Panc1 (cell line): Measurements from ENCODE around the gene ZNF451. TPM values are rescaled to one million over a fixed set of nuclear protein-coding genes. Genes with fewer than 3 reads are reported as not detected.
A peak's percentile ranks its signal among the peaks of the same experiment; 100 is the strongest.

Experiments
- ATAC-seq: fragments of 200-7000 bp; cut with Tn5 transposase; 2 replicates; pipeline ENCODE4 v1.9.1; 2020; ENCODE audit warnings: mild to moderate bottlenecking, moderate library complexity
- BruUV-seq: library from RNA; stranded (reverse); fragments of 400-500 nt; replicated peaks from 2 replicates; lab custom pipeline; 2021; lab: Mats Ljungman, UMichigan
- CTCF ChIA-PET: fragments of 300-600 bp; sonication (Branson Sonifier 250); formaldehyde crosslinking; loops from one replicate; lab custom pipeline; 2022; ENCODE audit warnings: antibody characterized with exemption; lab: Charles Lee
- POLR2A ChIA-PET: fragments of 300-600 bp; sonication (Branson Sonifier 250); formaldehyde crosslinking; loops from one replicate; lab custom pipeline; 2022; ENCODE audit warnings: antibody characterized with exemption; lab: Charles Lee
- DNase-seq: peaks from one replicate; pipeline ENCODE4 v3.0.0-alpha.2; 2010; ENCODE audit warnings: low read depth, low spot score
- H3K27ac ChIP-seq: 2 replicates; pipeline ENCODE4 v1.5.1; 2011; ENCODE audit warnings: mild to moderate bottlenecking, low read length, inconsistent platforms
- H3K27me3 ChIP-seq: fragments of 200-500 bp; sonication (Bioruptor generic); 2 replicates; pipeline ENCODE4 v1.6.0; 2014; ENCODE audit warnings: low read length, inconsistent platforms; ENCODE audit not compliant: control insufficient read depth, insufficient read depth
- H3K36me3 ChIP-seq: fragments of 200-500 bp; sonication (Bioruptor generic); 2 replicates; pipeline ENCODE4 v1.5.1; 2014; ENCODE audit warnings: inconsistent platforms, mild to moderate bottlenecking, low read length, moderate library complexity; ENCODE audit not compliant: control insufficient read depth, insufficient read depth
- H3K4me1 ChIP-seq: 2 replicates; pipeline ENCODE4 v1.5.1; 2011; ENCODE audit warnings: inconsistent platforms, mild to moderate bottlenecking, low read length, moderate library complexity; ENCODE audit not compliant: control insufficient read depth, insufficient read depth
- H3K4me3 ChIP-seq, 2 experiments: 2 replicates each; pipeline ENCODE4 v1.5.1; 2011 to 2012; ENCODE audit warnings: low read depth in 2 of 2, low read length in 2 of 2, mild to moderate bottlenecking in 2 of 2, inconsistent platforms in 1 of 2, moderate library complexity in 1 of 2
- H3K9me3 ChIP-seq: fragments of 200-500 bp; sonication (Bioruptor generic); 2 replicates; pipeline ENCODE4 v1.5.1; 2014; ENCODE audit warnings: low read depth, mild to moderate bottlenecking, inconsistent platforms, low read length, moderate library complexity; ENCODE audit not compliant: control insufficient read depth, insufficient read depth
- POLR2AphosphoS5 ChIP-seq: IDR thresholded peaks from 2 replicates; pipeline ENCODE4 v1.6.1; 2012; ENCODE audit warnings: mild to moderate bottlenecking, low read depth, low read length, moderate library complexity
- SIN3A ChIP-seq: IDR thresholded peaks from 2 replicates; pipeline ENCODE4 v1.6.1; 2012; ENCODE audit warnings: low read depth, mild to moderate bottlenecking, low read length, moderate library complexity, borderline replicate concordance; ENCODE audit not compliant: insufficient read depth
- TCF7L2 ChIP-seq: IDR thresholded peaks from 2 replicates; pipeline ENCODE4 v1.6.1; 2011; ENCODE audit warnings: mild to moderate bottlenecking, low read depth, low read length, inconsistent platforms
- in situ Hi-C: cut with HindIII; loops from 2 replicates; pipeline ENCODE4 v1.10.0; 2016; ENCODE audit warnings: low sequenced_read_pairs, low pct_unique_long_range_greater_than_20kb
- intact Hi-C: fragments of 100-400 bp; cut with micrococcal nuclease; formaldehyde crosslinking; loops from one replicate; pipeline ENCODE4 v1.10.0; 2022; ENCODE audit not compliant: unreplicated experiment
- total RNA-seq: library from RNA; stranded (reverse); gene quantifications from one replicate; pipeline ENCODE4 v1.2.1, GENCODE V29; 2021; ENCODE audit not compliant: unreplicated experiment
- TF ChIP-seq, protein P1 (sequence below), 2 experiments: IDR thresholded peaks; 2 replicates each; pipeline ENCODE4 v1.6.1; 2011 to 2012; ENCODE audit warnings: low read depth in 2 of 2, control low read depth in 1 of 2, low read length in 1 of 2, mild to moderate bottlenecking in 1 of 2, moderate library complexity in 1 of 2; ENCODE audit not compliant: insufficient read depth in 1 of 2
- TF ChIP-seq, protein P2 (sequence below): fragments of 450-650 bp; IDR thresholded peaks from 2 replicates; pipeline ENCODE4 v1.5.1; 2017; ENCODE audit warnings: mild to moderate bottlenecking

ZNF451 gene
- total RNA-seq, 1 experiment from 2014 or later: 71.1 TPM

DNA sequence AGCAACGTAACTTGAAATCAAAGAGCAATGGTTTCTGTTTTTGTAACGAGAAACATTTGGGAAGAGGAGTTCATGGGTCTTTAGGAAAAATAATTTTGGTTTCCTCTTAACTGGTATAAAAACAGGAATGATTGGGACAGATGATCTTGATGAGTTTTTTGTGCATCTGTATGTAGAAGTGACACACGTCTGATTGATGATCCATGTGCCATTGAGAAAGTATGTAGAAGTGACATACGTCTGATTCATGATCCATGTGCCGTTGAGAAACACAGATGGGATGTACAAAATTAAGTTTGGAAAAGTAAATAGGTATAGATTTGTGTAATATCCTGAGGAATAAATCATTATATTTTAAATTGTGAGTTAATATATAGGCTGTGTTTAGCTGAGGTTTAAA lies 41.4 kb upstream of the ZNF451 start:
- Histone ChIP-seq H3K4me3 (0 out of 4 replicates have a peak overlapping the region, but pooled peaks of 1 of the 2 experiments have one; percentile 1), H3K9me3 (no peaks in the 10 kb centered on the region), H3K27ac (peak overlapping the region; percentile 12; the same call in 1 of the 2 replicates), H3K4me1 (peaks cover 6% of the 10 kb centered on the region), H3K36me3 (peaks cover 32% of the 10 kb centered on the region), H3K27me3 (no peaks in the 10 kb centered on the region)
- no peak for DNase-seq
- no TSS peak for BruUV-seq
- intact Hi-C loops: no loop called here
- no peak for ATAC-seq
- in situ Hi-C loops: no loop called here
- TF ChIP-seq, protein P1, sequence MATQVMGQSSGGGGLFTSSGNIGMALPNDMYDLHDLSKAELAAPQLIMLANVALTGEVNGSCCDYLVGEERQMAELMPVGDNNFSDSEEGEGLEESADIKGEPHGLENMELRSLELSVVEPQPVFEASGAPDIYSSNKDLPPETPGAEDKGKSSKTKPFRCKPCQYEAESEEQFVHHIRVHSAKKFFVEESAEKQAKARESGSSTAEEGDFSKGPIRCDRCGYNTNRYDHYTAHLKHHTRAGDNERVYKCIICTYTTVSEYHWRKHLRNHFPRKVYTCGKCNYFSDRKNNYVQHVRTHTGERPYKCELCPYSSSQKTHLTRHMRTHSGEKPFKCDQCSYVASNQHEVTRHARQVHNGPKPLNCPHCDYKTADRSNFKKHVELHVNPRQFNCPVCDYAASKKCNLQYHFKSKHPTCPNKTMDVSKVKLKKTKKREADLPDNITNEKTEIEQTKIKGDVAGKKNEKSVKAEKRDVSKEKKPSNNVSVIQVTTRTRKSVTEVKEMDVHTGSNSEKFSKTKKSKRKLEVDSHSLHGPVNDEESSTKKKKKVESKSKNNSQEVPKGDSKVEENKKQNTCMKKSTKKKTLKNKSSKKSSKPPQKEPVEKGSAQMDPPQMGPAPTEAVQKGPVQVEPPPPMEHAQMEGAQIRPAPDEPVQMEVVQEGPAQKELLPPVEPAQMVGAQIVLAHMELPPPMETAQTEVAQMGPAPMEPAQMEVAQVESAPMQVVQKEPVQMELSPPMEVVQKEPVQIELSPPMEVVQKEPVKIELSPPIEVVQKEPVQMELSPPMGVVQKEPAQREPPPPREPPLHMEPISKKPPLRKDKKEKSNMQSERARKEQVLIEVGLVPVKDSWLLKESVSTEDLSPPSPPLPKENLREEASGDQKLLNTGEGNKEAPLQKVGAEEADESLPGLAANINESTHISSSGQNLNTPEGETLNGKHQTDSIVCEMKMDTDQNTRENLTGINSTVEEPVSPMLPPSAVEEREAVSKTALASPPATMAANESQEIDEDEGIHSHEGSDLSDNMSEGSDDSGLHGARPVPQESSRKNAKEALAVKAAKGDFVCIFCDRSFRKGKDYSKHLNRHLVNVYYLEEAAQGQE (IDR thresholded peaks at IDR 0.05; ENCODE audit: insufficient read depth in 1 of 2, low read depth in 2 of 2, low read length in 1 of 2): no peak
- TF ChIP-seq, protein P2, sequence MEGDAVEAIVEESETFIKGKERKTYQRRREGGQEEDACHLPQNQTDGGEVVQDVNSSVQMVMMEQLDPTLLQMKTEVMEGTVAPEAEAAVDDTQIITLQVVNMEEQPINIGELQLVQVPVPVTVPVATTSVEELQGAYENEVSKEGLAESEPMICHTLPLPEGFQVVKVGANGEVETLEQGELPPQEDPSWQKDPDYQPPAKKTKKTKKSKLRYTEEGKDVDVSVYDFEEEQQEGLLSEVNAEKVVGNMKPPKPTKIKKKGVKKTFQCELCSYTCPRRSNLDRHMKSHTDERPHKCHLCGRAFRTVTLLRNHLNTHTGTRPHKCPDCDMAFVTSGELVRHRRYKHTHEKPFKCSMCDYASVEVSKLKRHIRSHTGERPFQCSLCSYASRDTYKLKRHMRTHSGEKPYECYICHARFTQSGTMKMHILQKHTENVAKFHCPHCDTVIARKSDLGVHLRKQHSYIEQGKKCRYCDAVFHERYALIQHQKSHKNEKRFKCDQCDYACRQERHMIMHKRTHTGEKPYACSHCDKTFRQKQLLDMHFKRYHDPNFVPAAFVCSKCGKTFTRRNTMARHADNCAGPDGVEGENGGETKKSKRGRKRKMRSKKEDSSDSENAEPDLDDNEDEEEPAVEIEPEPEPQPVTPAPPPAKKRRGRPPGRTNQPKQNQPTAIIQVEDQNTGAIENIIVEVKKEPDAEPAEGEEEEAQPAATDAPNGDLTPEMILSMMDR: no peak
- TF ChIP-seq TCF7L2: no peak
- TF ChIP-seq POLR2AphosphoS5: no peak
- no peak for TF ChIP-seq SIN3A
- CTCF ChIA-PET: no interaction called here
- POLR2A ChIA-PET: no interaction called here

DNA sequence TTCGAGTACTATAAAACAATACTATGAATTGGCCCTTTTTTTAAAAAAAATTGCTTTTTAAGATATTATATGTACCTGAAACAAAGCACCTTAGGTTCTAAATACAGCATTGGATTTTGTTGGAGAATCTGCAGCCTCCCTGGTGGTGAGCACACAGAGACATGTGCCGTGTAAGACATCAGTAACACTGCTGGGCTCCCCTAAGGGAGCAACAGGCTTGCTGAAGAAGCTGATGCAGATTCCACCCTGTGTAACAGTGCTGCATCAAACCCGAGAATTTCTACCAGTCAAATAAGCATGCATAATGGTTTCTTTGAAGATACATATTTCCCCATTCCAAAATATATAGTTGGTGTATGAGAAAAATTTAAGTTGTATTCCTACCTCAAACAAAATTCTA lies 26.1 kb upstream of the ZNF451 start:
- in situ Hi-C loops: no loop called here
- no peaks in the 10 kb centered on the region for H3K9me3 ChIP-seq
- POLR2A ChIA-PET: no interaction called here
- CTCF ChIA-PET: no interaction called here
- intact Hi-C loops: no loop called here
- no TSS peak for BruUV-seq
- H3K4me1 ChIP-seq: no peaks in the 10 kb centered on the region
- no peak for TF ChIP-seq SIN3A
- TF ChIP-seq, protein P2: no peak
- TF ChIP-seq, protein P1 (IDR thresholded peaks at IDR 0.05; ENCODE audit: insufficient read depth in 1 of 2, low read depth in 2 of 2, low read length in 1 of 2): no peak
- no peak for TF ChIP-seq TCF7L2
- TF ChIP-seq POLR2AphosphoS5: no peak
- no peak overlapping the region for H3K27ac ChIP-seq
- no peaks in the 10 kb centered on the region for H3K36me3 ChIP-seq
- H3K27me3 ChIP-seq: no peaks in the 10 kb centered on the region
- H3K4me3 ChIP-seq: no peak overlapping the region
- DNase-seq: no peak
- ATAC-seq: 0 out of 2 replicates have a peak, but pooled peaks have one; percentile 45
